ENCODE results near the gene TCF7L2.

The TCF7L2 gene

DNA sequence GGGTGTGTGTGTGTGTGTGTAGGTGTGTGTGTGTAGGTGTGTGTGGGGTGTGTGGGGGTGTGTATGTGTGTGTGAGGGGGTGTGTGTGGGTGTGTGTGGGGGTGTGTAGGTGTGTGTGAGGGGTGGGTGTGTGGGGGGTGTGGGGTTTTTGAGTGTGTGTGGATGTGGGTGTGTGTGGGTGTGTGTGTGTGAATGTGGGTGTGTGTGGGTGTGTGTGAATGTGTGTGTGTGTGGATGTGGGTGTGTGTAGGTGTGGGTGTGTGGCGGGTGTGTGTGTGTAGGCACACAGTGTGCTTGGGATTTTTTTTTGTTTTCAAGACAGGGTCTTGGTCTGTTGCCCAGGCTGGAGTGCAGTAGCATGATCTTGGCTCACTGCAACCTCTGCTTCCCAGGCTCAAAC, 36.8 kb upstream of the TCF7L2 start:
- WGBS (ENCODE audit: insufficient coverage): 100% methylated on average over 1 of the region's 1 CpG

DNA sequence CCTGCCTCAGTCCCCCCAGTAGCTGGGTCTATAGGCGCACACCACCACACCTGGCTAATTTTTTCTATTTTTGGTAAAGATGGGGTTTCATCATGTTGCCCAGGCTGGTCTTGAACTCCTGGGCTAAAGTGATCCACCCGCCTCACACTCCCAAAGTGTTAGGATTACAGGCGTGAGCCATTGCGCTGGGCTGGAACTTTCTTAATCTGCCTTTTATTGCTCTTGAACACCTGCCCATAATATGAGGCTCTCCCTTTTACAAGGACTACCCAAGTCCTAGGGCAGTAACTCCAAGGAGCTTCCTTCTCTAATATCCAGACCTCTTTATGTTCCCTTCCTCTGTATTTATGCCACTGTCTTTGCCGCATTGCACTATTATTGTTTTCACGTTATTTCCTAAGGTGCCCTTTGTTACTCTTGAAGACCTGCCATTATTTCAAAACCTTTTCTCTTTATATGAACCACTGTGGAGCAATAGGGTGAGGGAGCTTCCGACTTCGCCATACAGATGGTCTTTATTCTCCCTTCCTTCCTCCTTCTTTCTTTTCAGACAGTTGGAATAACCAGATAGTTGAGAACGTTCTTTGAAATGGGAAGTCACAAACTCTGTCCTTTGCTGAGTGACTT, 36.3 kb upstream of the TCF7L2 start:
- H3K9me3 ChIP-seq (ENCODE audit: control extremely low read depth in 1 of 5, control insufficient read depth in 4 of 5, insufficient read depth in 2 of 5, low read depth in 1 of 5, low read length in 4 of 5): no peaks in the 10 kb centered on the region
- POLR2A ChIA-PET: no interaction called here
- no peak overlapping the region for H3K4me3 ChIP-seq (ENCODE audit: control insufficient read depth in 1 of 7, extremely low read depth in 1 of 7, insufficient read depth in 4 of 7, low read depth in 2 of 7, low read length in 6 of 7)
- CTCF ChIA-PET: no interaction called here
- no peaks in the 10 kb centered on the region for H3K36me3 ChIP-seq (ENCODE audit: control insufficient read depth in 4 of 4, insufficient read depth in 4 of 4, low read length in 3 of 4)
- no peaks in the 10 kb centered on the region for H3K27me3 ChIP-seq (replicated peaks in 2 of 5; ENCODE audit: control insufficient read depth in 4 of 5, insufficient read depth in 5 of 5, low read length in 4 of 5)
- DNase-seq: no peak
- H3K27ac ChIP-seq (ENCODE audit: insufficient read depth in 1 of 2, low read depth in 1 of 2, low read length in 2 of 2, poor library complexity in 1 of 2, severe bottlenecking in 2 of 2): no peak overlapping the region
- H3K4me1 ChIP-seq (ENCODE audit: control extremely low read depth in 1 of 4, control insufficient read depth in 4 of 4, insufficient read depth in 4 of 4, low read length in 3 of 4): peaks cover 0 to 4% (median under 1%) of the 10 kb centered on the region in 4 experiments
- WGBS (ENCODE audit: insufficient coverage): 93% methylated on average over 5 of the region's 9 CpGs

More for the DNA sequence above, 36.8 kb upstream of the TCF7L2 start:
- ChIA-PET POLR2A (no interaction called here), CTCF (no interaction called here)
- Histone ChIP-seq H3K27me3 (replicated peaks in 2 of 5; ENCODE audit: control insufficient read depth in 4 of 5, insufficient read depth in 5 of 5, low read length in 4 of 5) (no peaks in the 10 kb centered on the region), H3K4me1 (ENCODE audit: control extremely low read depth in 1 of 4, control insufficient read depth in 4 of 4, insufficient read depth in 4 of 4, low read length in 3 of 4) (peaks cover 0 to 7% (median 2%) of the 10 kb centered on the region in 4 experiments), H3K4me3 (ENCODE audit: control insufficient read depth in 1 of 7, extremely low read depth in 1 of 7, insufficient read depth in 4 of 7, low read depth in 2 of 7, low read length in 6 of 7) (no peak overlapping the region), H3K9me3 (ENCODE audit: control extremely low read depth in 1 of 5, control insufficient read depth in 4 of 5, insufficient read depth in 2 of 5, low read depth in 1 of 5, low read length in 4 of 5) (no peaks in the 10 kb centered on the region), H3K36me3 (ENCODE audit: control insufficient read depth in 4 of 4, insufficient read depth in 4 of 4, low read length in 3 of 4) (no peaks in the 10 kb centered on the region), H3K27ac (ENCODE audit: insufficient read depth in 1 of 2, low read depth in 1 of 2, low read length in 2 of 2, poor library complexity in 1 of 2, severe bottlenecking in 2 of 2) (no peak overlapping the region)
- DNase-seq: no peak

DNA sequence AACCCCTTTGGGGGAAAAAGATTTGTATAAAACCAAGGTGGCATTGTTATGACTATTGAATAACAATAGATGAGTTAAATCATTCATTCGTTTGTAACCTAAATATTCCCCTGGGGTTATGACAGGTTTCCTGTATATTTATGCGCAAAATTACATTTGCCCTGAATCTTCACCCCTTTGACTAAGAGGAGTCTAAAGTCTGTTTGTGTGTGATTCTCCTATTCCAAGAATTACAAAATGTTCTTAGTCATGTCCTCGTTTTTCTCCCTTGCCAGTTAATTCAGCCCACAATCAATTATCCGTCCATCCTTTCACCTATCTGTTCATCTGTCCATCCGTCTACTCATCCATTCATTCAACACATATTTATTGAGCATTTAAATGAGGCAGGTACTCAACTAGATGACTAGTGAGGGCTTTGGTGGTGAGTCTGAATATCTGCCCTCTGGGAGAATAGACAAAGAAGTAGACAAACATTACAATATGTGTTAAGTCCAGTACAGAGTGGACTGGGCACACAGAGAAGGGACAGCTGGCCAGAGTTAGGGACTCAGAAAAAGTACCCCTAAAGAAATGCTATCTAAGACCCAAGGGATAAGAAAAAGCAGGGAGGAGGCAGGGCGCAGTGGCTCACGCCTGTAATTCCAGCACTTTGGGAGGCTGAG, 35.6 kb upstream of the TCF7L2 start:
- Histone ChIP-seq H3K4me3 (ENCODE audit: control insufficient read depth in 1 of 7, extremely low read depth in 1 of 7, insufficient read depth in 4 of 7, low read depth in 2 of 7, low read length in 6 of 7) (no peak overlapping the region), H3K36me3 (ENCODE audit: control insufficient read depth in 4 of 4, insufficient read depth in 4 of 4, low read length in 3 of 4) (no peaks in the 10 kb centered on the region), H3K9me3 (ENCODE audit: control extremely low read depth in 1 of 5, control insufficient read depth in 4 of 5, insufficient read depth in 2 of 5, low read depth in 1 of 5, low read length in 4 of 5) (no peaks in the 10 kb centered on the region), H3K4me1 (ENCODE audit: control extremely low read depth in 1 of 4, control insufficient read depth in 4 of 4, insufficient read depth in 4 of 4, low read length in 3 of 4) (peaks cover 0 to 4% (median under 1%) of the 10 kb centered on the region in 4 experiments), H3K27ac (ENCODE audit: insufficient read depth in 1 of 2, low read depth in 1 of 2, low read length in 2 of 2, poor library complexity in 1 of 2, severe bottlenecking in 2 of 2) (no peak overlapping the region), H3K27me3 (replicated peaks in 2 of 5; ENCODE audit: control insufficient read depth in 4 of 5, insufficient read depth in 5 of 5, low read length in 4 of 5) (no peaks in the 10 kb centered on the region)
- ChIA-PET CTCF (no interaction called here), POLR2A (no interaction called here)
- no peak for DNase-seq
- 83% methylated on average over 1 of the region's 7 CpGs for WGBS (ENCODE audit: insufficient coverage)

DNA sequence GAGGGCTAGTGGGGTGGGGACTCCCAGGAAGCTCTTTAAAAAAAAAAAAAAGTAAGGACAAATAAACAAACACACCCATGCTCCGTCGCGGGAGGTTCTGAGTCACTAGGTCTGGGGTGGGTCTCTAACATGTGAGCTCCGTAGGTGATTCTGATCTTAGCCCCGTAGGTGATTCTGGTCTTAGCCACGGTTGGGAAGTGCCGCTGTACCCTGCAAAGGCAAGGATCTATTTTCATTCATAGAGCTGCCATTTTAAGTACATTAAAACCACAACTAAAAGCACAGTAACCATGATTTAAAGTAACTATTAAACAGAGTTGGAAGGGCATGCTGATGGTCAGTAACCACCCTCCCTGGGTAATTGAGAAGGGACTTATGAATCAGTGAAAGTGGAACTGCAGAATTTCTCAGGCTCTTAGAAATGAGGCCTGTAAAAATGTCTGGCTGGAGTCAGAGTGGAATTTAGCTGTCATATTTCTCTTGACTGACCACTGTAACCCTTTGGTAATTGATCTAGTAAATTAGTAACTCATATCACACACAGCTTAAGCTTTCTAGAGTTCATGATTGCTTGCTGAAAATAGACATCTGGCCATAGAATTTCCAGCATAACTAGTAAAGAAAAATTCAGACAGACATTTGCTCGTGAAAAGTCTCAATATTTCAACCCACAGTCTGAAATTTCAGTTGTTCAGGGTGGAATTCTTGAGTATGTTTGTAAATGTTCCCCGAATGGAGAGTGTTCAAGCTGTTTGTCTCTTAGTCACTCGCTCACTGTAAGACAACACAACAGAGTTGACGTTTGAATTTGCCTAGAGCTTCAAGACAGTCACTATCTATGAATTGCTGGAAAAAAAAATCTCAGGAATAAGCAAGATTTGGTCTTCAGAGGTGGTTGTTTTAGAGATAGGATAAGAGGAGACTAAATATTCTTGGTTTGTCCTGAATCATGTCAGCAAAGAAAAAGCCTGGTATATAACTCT, 34.2 kb upstream of the TCF7L2 start:
- Histone ChIP-seq H3K4me3 (ENCODE audit: control insufficient read depth in 1 of 7, extremely low read depth in 1 of 7, insufficient read depth in 4 of 7, low read depth in 2 of 7, low read length in 6 of 7) (no peak overlapping the region), H3K4me1 (ENCODE audit: control extremely low read depth in 1 of 4, control insufficient read depth in 4 of 4, insufficient read depth in 4 of 4, low read length in 3 of 4) (peaks cover 0 to 4% (median under 1%) of the 10 kb centered on the region in 4 experiments), H3K27me3 (replicated peaks in 2 of 5; ENCODE audit: control insufficient read depth in 4 of 5, insufficient read depth in 5 of 5, low read length in 4 of 5) (no peaks in the 10 kb centered on the region), H3K9me3 (ENCODE audit: control extremely low read depth in 1 of 5, control insufficient read depth in 4 of 5, insufficient read depth in 2 of 5, low read depth in 1 of 5, low read length in 4 of 5) (no peaks in the 10 kb centered on the region), H3K27ac (ENCODE audit: insufficient read depth in 1 of 2, low read depth in 1 of 2, low read length in 2 of 2, poor library complexity in 1 of 2, severe bottlenecking in 2 of 2) (no peak overlapping the region), H3K36me3 (ENCODE audit: control insufficient read depth in 4 of 4, insufficient read depth in 4 of 4, low read length in 3 of 4) (no peaks in the 10 kb centered on the region)
- WGBS (ENCODE audit: insufficient coverage): 97% methylated on average over 4 of the region's 11 CpGs
- CTCF ChIA-PET: interaction anchor here (1.1 kb wide), 1 partner anchor 11 kb away, joined by 4 read pairs; no protein-coding TSS in a partner anchor
- POLR2A ChIA-PET: no interaction called here
- DNase-seq: no peak

DNA sequence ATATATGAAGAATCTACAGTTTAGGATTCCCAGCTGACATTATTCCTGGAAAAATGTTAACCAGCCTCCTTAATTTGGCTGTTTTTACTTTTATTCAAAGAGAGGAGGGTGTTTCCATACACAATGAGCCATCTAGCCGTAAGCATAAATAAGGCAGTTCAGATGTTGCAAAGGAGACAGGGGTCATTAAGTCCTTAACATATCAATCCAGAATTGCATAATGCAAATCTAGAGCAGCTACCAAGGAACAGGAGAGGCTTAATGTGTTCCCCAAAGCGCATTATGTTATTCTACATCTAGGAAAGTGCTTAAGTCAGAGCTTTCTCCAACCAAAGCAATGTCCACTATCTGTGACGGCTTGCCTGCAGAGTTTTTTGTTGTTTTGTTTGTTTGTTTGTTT, 32.4 kb upstream of the TCF7L2 start:
- POLR2A ChIA-PET: interaction anchor here (0.5 kb wide), 1 partner anchor 1210 kb away, joined by 3 read pairs; no protein-coding TSS in a partner anchor
- DNase-seq: no peak
- Histone ChIP-seq H3K4me3 (ENCODE audit: control insufficient read depth in 1 of 7, extremely low read depth in 1 of 7, insufficient read depth in 4 of 7, low read depth in 2 of 7, low read length in 6 of 7) (no peak overlapping the region), H3K4me1 (ENCODE audit: control extremely low read depth in 1 of 4, control insufficient read depth in 4 of 4, insufficient read depth in 4 of 4, low read length in 3 of 4) (peaks cover 0 to 1% (median 0%) of the 10 kb centered on the region in 4 experiments), H3K9me3 (ENCODE audit: control extremely low read depth in 1 of 5, control insufficient read depth in 4 of 5, insufficient read depth in 2 of 5, low read depth in 1 of 5, low read length in 4 of 5) (no peaks in the 10 kb centered on the region), H3K27ac (ENCODE audit: insufficient read depth in 1 of 2, low read depth in 1 of 2, low read length in 2 of 2, poor library complexity in 1 of 2, severe bottlenecking in 2 of 2) (no peak overlapping the region), H3K27me3 (replicated peaks in 2 of 5; ENCODE audit: control insufficient read depth in 4 of 5, insufficient read depth in 5 of 5, low read length in 4 of 5) (no peaks in the 10 kb centered on the region), H3K36me3 (ENCODE audit: control insufficient read depth in 4 of 4, insufficient read depth in 4 of 4, low read length in 3 of 4) (no peaks in the 10 kb centered on the region)
- CTCF ChIA-PET: no interaction called here
- 100% methylated on average over 1 of the region's 3 CpGs for WGBS (ENCODE audit: insufficient coverage)

DNA sequence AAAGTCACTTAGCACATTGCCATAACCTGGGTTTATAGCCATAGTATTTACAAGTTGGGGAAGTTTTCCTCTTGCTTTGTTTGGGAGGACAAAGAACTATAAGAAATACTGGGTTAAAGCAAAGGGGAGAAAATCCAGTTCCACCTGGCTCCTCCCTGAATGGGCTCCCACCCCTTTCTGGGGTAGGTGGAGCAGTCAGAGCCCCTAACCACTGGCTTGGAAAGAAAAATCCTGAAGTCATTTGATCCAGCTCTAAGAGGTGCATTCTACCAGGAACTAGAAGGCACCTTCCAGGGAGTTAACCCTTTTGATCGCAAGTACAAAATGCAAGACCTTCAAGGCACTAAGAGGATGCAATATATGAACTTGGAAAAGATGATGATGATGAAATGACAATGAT, 31.3 kb upstream of the TCF7L2 start:
- CTCF ChIA-PET: interaction anchor here (0.8 kb wide), 1 partner anchor 20 kb away, joined by 3 read pairs; no protein-coding TSS in a partner anchor
- H3K4me3 ChIP-seq (ENCODE audit: control insufficient read depth in 1 of 7, extremely low read depth in 1 of 7, insufficient read depth in 4 of 7, low read depth in 2 of 7, low read length in 6 of 7): no peak overlapping the region
- POLR2A ChIA-PET: no interaction called here
- DNase-seq: no peak
- peaks cover 0 to 1% (median 0%) of the 10 kb centered on the region in 4 experiments for H3K4me1 ChIP-seq (ENCODE audit: control extremely low read depth in 1 of 4, control insufficient read depth in 4 of 4, insufficient read depth in 4 of 4, low read length in 3 of 4)
- 100% methylated on average over 1 of the region's 1 CpG for WGBS (ENCODE audit: insufficient coverage)
- no peaks in the 10 kb centered on the region for H3K9me3 ChIP-seq (ENCODE audit: control extremely low read depth in 1 of 5, control insufficient read depth in 4 of 5, insufficient read depth in 2 of 5, low read depth in 1 of 5, low read length in 4 of 5)
- H3K36me3 ChIP-seq (ENCODE audit: control insufficient read depth in 4 of 4, insufficient read depth in 4 of 4, low read length in 3 of 4): no peaks in the 10 kb centered on the region
- no peak overlapping the region for H3K27ac ChIP-seq (ENCODE audit: insufficient read depth in 1 of 2, low read depth in 1 of 2, low read length in 2 of 2, poor library complexity in 1 of 2, severe bottlenecking in 2 of 2)
- no peaks in the 10 kb centered on the region for H3K27me3 ChIP-seq (replicated peaks in 2 of 5; ENCODE audit: control insufficient read depth in 4 of 5, insufficient read depth in 5 of 5, low read length in 4 of 5)

All from common myeloid progenitor, CD34-positive (primary cell).